Trophoblast cell (in vitro differentiated cells and primary cell): ENCODE results near the gene AGMO.
A peak's percentile ranks its signal among the peaks of the same experiment; 100 is the strongest.
"Not testable (repeated sequence)": the region's sequence is repeated elsewhere in the genome, so short reads cannot be mapped to it uniquely, and the experiment has no call there.

ENCODE experiments used
- DNase-seq, 2 donors: peaks; one replicate each; pipeline ENCODE4 v3.0.0-alpha.2; 2016
- H2AFZ ChIP-seq: 2 replicates; pipeline ENCODE4 v1.6.1; 2013; ENCODE audit warnings: low read length, moderate library complexity, mild to moderate bottlenecking; ENCODE audit not compliant: insufficient read depth, poor library complexity
- H2AK5ac ChIP-seq: 2 replicates; pipeline ENCODE4 v1.6.1; 2013; ENCODE audit warnings: mild to moderate bottlenecking, low read length
- H2BK120ac ChIP-seq: 2 replicates; pipeline ENCODE4 v1.6.1; 2013; ENCODE audit warnings: low read length, mild to moderate bottlenecking, moderate library complexity; ENCODE audit not compliant: insufficient read depth, poor library complexity
- H2BK12ac ChIP-seq: 2 replicates; pipeline ENCODE4 v1.6.1; 2013; ENCODE audit warnings: mild to moderate bottlenecking, low read length, moderate library complexity
- H2BK5ac ChIP-seq: 2 replicates; pipeline ENCODE4 v1.6.1; 2013; ENCODE audit warnings: low read length, low read depth, moderate library complexity, mild to moderate bottlenecking; ENCODE audit not compliant: poor library complexity
- H3K14ac ChIP-seq: 2 replicates; pipeline ENCODE4 v1.6.1; 2013; ENCODE audit warnings: mild to moderate bottlenecking, low read length
- H3K18ac ChIP-seq: 2 replicates; pipeline ENCODE4 v1.6.1; 2013; ENCODE audit warnings: mild to moderate bottlenecking, low read length
- H3K23ac ChIP-seq: 2 replicates; pipeline ENCODE4 v1.6.1; 2013; ENCODE audit warnings: low read length
- H3K27ac ChIP-seq: 2 replicates; pipeline ENCODE4 v1.5.1; 2013; ENCODE audit warnings: low read depth, mild to moderate bottlenecking, inconsistent platforms, low read length, moderate library complexity
- H3K27me3 ChIP-seq: 2 replicates; pipeline ENCODE4 v1.6.1; 2013; ENCODE audit warnings: inconsistent platforms, mild to moderate bottlenecking, low read length, moderate library complexity; ENCODE audit not compliant: insufficient read depth
- H3K36me3 ChIP-seq, 2 experiments: 1 replicate in 1 of 2; 2 replicates in 1 of 2; pipeline ENCODE4 v1.6.1; 2013; ENCODE audit warnings: low read length in 2 of 2, mild to moderate bottlenecking in 2 of 2, moderate library complexity in 1 of 2; ENCODE audit not compliant: insufficient read depth in 2 of 2, control insufficient read depth in 1 of 2
- H3K4ac ChIP-seq: 2 replicates; pipeline ENCODE4 v1.6.1; 2013; ENCODE audit warnings: low read depth, mild to moderate bottlenecking, low read length, moderate library complexity
- H3K4me1 ChIP-seq, 2 experiments: 1 replicate in 1 of 2; 2 replicates in 1 of 2; pipeline ENCODE4 v1.6.1; 2013; ENCODE audit warnings: low read length in 2 of 2, mild to moderate bottlenecking in 2 of 2, moderate library complexity in 1 of 2; ENCODE audit not compliant: insufficient read depth in 2 of 2, control insufficient read depth in 1 of 2
- H3K4me2 ChIP-seq: 2 replicates; pipeline ENCODE4 v1.6.1; 2013; ENCODE audit warnings: inconsistent platforms, mild to moderate bottlenecking, low read length, moderate library complexity
- H3K4me3 ChIP-seq: 2 replicates; pipeline ENCODE4 v1.5.1; 2013; ENCODE audit warnings: mild to moderate bottlenecking, low read depth, low read length, inconsistent platforms
- H3K79me1 ChIP-seq: one replicate; pipeline ENCODE4 v1.6.1; 2013; ENCODE audit warnings: low read length
- H3K79me2 ChIP-seq: 2 replicates; pipeline ENCODE4 v1.6.1; 2013; ENCODE audit warnings: low read length, mild to moderate bottlenecking; ENCODE audit not compliant: control insufficient read depth, insufficient read depth, poor library complexity
- H3K9ac ChIP-seq: 2 replicates; pipeline ENCODE4 v1.6.1; 2013; ENCODE audit warnings: mild to moderate bottlenecking, low read length
- H3K9me3 ChIP-seq: 2 replicates; pipeline ENCODE4 v1.6.1; 2013; ENCODE audit warnings: low read depth, mild to moderate bottlenecking, control low read depth, inconsistent platforms, low read length; ENCODE audit not compliant: insufficient read depth
- H4K12ac ChIP-seq: 2 replicates; pipeline ENCODE4 v1.6.1; 2013; ENCODE audit warnings: low read depth, mild to moderate bottlenecking, low read length, moderate library complexity
- H4K8ac ChIP-seq: 2 replicates; pipeline ENCODE4 v1.6.1; 2013; ENCODE audit warnings: low read depth, mild to moderate bottlenecking, low read length, moderate library complexity
- H4K91ac ChIP-seq: one replicate; pipeline ENCODE4 v1.6.1; 2013; ENCODE audit warnings: low read depth, mild to moderate bottlenecking, low read length, moderate library complexity
- WGBS: extraction: QIAGEN DNeasy Blood & Tissue Kit; methylation state at CpG from one replicate; pipeline ENCODE4 v1.1.7; 2013; ENCODE audit warnings: missing lambda C conversion rate; ENCODE audit not compliant: insufficient read length, insufficient coverage; ENCODE audit errors: extremely low coverage; 5-methylcytosine and 5-hydroxymethylcytosine counted together

Gene AGMO

GRCh38 chr7:15305002-15305600, 256.7 kb downstream of the AGMO start:
- Histone ChIP-seq H3K4ac (no peak overlapping the region), H2AK5ac (no peak overlapping the region), H3K36me3 (no peaks in the 10 kb centered on the region), H3K4me2 (no peak overlapping the region), H3K23ac (no peak overlapping the region), H3K79me1 (no peaks in the 10 kb centered on the region), H2AFZ (no peak overlapping the region), H3K27ac (no peak overlapping the region), H3K79me2 (no peaks in the 10 kb centered on the region), H3K9me3 (no peaks in the 10 kb centered on the region), H2BK12ac (no peak overlapping the region), H3K9ac (no peak overlapping the region), H2BK5ac (no peak overlapping the region), H3K4me3 (no peak overlapping the region), H3K18ac (no peak overlapping the region), H3K4me1 (no peaks in the 10 kb centered on the region), H4K12ac (no peak overlapping the region), H2BK120ac (no peak overlapping the region), H4K8ac (no peak overlapping the region), H3K14ac (no peak overlapping the region), H4K91ac (no peak overlapping the region), H3K27me3 (no peaks in the 10 kb centered on the region)
- peak in 1 of 2 donors; percentile 57 for DNase-seq
- WGBS, result no CpG with 5 or more reads among the region's 2 CpGs

DNA sequence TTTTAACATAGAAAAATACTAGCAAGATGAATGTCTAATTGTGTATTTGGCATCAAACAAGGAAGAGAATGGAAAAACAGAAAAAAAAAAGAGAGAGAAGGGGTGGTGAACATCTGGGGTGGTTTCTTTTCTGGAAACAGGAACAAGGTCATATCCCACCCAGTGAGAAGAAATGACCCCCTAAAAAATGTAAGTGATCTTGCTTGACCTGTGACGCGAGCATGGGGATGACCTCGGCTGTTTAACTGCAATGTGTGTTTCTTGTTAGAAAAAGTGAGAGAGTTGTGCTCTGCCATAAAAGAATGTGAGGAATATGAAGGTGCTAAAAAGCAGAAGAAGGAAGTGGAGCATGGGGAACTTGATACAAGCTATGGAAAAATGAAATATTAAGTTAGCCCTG, 258.5 kb downstream of the AGMO start:
- H3K27ac ChIP-seq, result no peak overlapping the region
- no peaks in the 10 kb centered on the region for H3K9me3 ChIP-seq
- H2AFZ ChIP-seq, result no peak overlapping the region
- H4K12ac ChIP-seq, result no peak overlapping the region
- H3K79me2 ChIP-seq, result no peaks in the 10 kb centered on the region
- no peaks in the 10 kb centered on the region for H3K27me3 ChIP-seq
- no peaks in the 10 kb centered on the region for H3K36me3 ChIP-seq
- no CpG with 5 or more reads among the region's 3 CpGs for WGBS
- no peaks in the 10 kb centered on the region for H3K79me1 ChIP-seq
- no peak overlapping the region for H3K14ac ChIP-seq
- H3K4me2 ChIP-seq, result no peak overlapping the region
- no peak overlapping the region for H2BK5ac ChIP-seq
- no peak overlapping the region for H2AK5ac ChIP-seq
- H3K4ac ChIP-seq, result no peak overlapping the region
- DNase-seq, result no peak
- no peak overlapping the region for H4K91ac ChIP-seq
- H3K4me1 ChIP-seq, result no peaks in the 10 kb centered on the region
- H3K23ac ChIP-seq, result no peak overlapping the region
- H3K9ac ChIP-seq, result no peak overlapping the region
- H2BK12ac ChIP-seq, result no peak overlapping the region
- H4K8ac ChIP-seq, result no peak overlapping the region
- no peak overlapping the region for H3K18ac ChIP-seq
- no peak overlapping the region for H3K4me3 ChIP-seq
- no peak overlapping the region for H2BK120ac ChIP-seq

DNA sequence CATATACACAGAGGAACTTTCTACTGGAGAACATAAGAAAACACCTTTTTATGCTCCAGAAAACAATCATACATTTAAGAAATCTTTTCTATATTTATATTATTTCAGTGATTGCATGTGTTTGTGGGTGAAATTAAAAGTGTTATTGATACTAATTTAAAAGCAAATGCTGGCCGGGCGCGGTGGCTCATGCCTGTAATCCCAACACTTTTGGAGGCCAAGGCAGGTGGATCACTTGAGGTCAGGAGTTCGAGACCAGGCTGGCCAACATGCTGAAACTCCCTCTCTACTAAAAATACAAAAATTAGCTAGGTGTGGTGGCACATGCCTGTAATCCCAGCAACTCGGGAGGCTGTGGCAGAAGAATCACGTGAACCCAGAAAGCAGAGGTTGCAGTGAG, 260.8 kb downstream of the AGMO start:
- not testable (repeated sequence) for H2AFZ ChIP-seq, H3K23ac ChIP-seq, H3K79me2 ChIP-seq, H4K8ac ChIP-seq, H2BK120ac ChIP-seq, H3K79me1 ChIP-seq, H3K4me2 ChIP-seq, H3K9ac ChIP-seq, H4K91ac ChIP-seq, H3K4ac ChIP-seq, H2BK12ac ChIP-seq, H4K12ac ChIP-seq, H3K36me3 ChIP-seq, H3K18ac ChIP-seq, H3K27ac ChIP-seq, DNase-seq, H2BK5ac ChIP-seq, H2AK5ac ChIP-seq, H3K14ac ChIP-seq, H3K27me3 ChIP-seq, H3K4me3 ChIP-seq, H3K4me1 ChIP-seq, H3K9me3 ChIP-seq
- no CpG with 5 or more reads among the region's 6 CpGs for WGBS

- H4K91ac ChIP-seq, result no peak overlapping the region
- no peaks in the 10 kb centered on the region for H3K79me1 ChIP-seq
- no peak overlapping the region for H3K9ac ChIP-seq
- H3K4me1 ChIP-seq, result no peaks in the 10 kb centered on the region
- H3K14ac ChIP-seq, result no peak overlapping the region
- no peak overlapping the region for H2AK5ac ChIP-seq
- no peak overlapping the region for H3K4me3 ChIP-seq
- H3K27me3 ChIP-seq, result no peaks in the 10 kb centered on the region
- no peaks in the 10 kb centered on the region for H3K36me3 ChIP-seq
- no peak overlapping the region for H2AFZ ChIP-seq
- no peak overlapping the region for H3K18ac ChIP-seq
- H3K79me2 ChIP-seq, result no peaks in the 10 kb centered on the region
- H4K12ac ChIP-seq, result no peak overlapping the region
- no peak for DNase-seq
- no peak overlapping the region for H3K4ac ChIP-seq
- no peak overlapping the region for H3K27ac ChIP-seq
- H2BK120ac ChIP-seq, result no peak overlapping the region
- no peak overlapping the region for H3K23ac ChIP-seq
- no peak overlapping the region for H4K8ac ChIP-seq
- no peak overlapping the region for H3K4me2 ChIP-seq
- no peaks in the 10 kb centered on the region for H3K9me3 ChIP-seq
- no peak overlapping the region for H2BK12ac ChIP-seq
- H2BK5ac ChIP-seq, result no peak overlapping the region
- no CpG with 5 or more reads among the region's 5 CpGs for WGBS
Observed at GRCh38 chr7:15292138-15292537, 269.7 kb downstream of the AGMO start.
